Activated CD8-positive, alpha-beta memory T cell treated with anti-CD3 and anti-CD28 coated beads for 36 hours (primary cell): ENCODE results near the gene CTNNA3. TPM values are rescaled to one million over a fixed set of nuclear protein-coding genes. Genes with fewer than 3 reads are reported as not detected.

Source experiments
- CTCF ChIA-PET: fragments of 350-600 bp; sonication (Branson Sonifier 250); formaldehyde crosslinking; loops from one replicate; lab custom pipeline; 2021; ENCODE audit warnings: antibody characterized with exemption; lab: Charles Lee
- POLR2A ChIA-PET: fragments of 350-600 bp; sonication (Branson Sonifier 250); formaldehyde crosslinking; loops from one replicate; lab custom pipeline; 2021; ENCODE audit warnings: antibody characterized with exemption; lab: Charles Lee
- total RNA-seq, 2 experiments: library from RNA; stranded (reverse); gene quantifications; one replicate each; pipeline ENCODE4 v1.2.3, GENCODE V29; 2021

CTNNA3 gene
- total RNA-seq, 2 experiments from 2014 or later = not detected

DNA sequence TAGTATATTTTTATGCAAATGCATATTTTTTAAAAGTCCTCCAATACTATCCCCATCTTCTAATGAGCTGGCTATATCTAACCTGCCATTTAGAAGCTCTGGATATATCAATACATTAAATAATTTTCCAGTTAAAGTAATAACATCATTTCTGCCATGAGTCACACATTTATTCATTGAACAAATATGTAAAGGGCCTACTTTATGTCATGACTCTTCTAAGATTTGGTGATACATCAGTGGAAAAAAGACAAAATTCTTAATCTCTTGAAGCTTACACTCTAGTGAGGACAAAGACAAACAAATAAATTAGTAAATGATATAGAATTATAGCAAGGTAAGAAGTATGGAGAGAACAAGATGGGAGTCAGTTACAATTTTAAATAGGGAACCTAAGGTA is 1487.0 kb downstream of the CTNNA3 start:
- POLR2A ChIA-PET = no interaction called here
- CTCF ChIA-PET = no interaction called here

DNA sequence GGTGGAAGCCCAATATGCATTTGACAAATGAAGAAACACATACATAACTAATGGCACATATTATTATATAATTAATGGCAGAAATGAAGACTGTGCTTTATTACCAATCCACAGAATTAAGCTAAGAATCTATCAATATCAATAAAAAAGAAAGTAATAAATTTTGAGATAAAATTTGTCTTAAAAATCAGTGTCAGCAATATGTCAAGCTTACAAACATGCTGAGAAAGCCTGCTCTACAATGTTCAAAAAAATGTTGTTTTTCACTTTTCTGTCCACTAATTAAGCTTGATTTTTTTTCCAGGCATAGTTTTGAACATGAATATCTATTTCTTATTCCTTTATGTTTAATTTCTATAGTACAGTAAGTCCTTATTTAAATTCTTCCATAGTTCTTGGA is 1491.2 kb downstream of the CTNNA3 start:
- CTCF ChIA-PET = no interaction called here
- POLR2A ChIA-PET = no interaction called here

DNA sequence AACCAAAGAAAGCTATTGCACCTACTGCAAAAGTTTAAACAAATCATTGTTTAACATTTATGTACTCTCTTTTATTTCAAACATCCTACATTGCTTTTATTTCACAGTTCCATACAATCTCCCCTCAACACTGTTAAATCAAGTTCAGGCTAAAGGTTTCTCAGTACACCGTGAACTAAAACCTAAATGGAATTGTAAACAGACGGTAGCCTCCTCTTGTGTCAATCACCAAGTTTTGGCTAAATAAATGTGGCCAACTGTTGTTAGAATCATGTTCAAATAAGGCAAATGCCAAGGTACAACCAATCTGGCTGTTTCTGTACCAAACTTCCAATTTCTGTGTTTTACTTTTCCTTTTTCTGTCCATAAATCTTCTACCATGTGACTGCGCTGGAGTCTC is 1493.9 kb downstream of the CTNNA3 start:
- ChIA-PET POLR2A (no interaction called here), CTCF (no interaction called here)

DNA sequence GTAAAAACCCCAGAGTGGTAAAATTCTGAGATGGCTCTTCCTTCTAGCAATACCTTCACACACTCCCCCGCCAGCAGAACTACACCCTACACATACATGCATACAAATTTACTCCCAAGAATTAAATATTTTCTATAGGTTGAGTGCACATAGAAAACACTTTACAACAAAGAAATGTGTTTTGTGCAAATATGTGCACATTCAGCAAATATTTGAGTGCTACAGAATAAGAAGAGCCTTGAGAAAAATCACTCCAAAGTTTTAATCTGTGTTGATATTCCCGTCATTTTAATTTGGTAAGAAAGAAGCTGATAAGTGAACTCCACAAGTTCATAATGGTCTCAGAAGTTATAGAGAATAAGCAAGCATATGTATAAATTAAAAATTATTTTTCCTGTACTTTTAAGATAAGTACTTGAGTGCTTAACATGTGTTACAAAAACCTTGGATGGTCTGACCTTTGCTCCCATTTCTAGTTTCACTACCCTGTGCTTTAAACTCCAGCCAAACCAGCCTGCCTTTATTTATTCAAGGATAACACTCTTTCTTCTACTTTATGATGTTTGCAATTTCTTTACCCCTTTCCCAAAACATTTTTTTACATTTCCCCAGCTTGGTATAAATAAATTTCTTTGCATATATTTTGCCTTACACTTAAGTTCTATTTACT is 1503.7 kb downstream of the CTNNA3 start:
- CTCF ChIA-PET = no interaction called here

DNA sequence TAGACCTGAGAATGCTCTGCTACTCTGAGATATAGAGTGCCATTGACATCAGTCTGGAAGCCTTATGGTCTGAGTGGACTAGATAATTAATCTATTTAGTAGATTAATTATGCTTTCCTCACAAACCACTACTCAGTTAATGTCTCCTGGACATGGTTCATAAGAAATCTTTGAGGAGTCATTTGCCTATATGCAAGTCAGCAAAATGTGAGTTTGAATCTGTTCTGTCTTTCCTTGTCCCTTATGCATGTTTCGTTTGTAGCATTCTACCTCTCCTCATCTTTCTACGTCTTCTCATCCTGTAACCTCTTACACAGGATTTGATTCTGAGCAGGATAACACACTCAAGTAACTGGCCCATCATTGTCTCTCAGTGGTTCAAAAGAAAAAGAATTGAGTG is 1505.6 kb downstream of the CTNNA3 start:
- ChIA-PET CTCF (no interaction called here), POLR2A (no interaction called here)

More for the DNA sequence above, 1503.7 kb downstream of the CTNNA3 start:
- POLR2A ChIA-PET = no interaction called here

GRCh38 chr10:66189271-66189670 is 1506.7 kb downstream of the CTNNA3 start:
- POLR2A ChIA-PET = no interaction called here
- CTCF ChIA-PET = no interaction called here

DNA sequence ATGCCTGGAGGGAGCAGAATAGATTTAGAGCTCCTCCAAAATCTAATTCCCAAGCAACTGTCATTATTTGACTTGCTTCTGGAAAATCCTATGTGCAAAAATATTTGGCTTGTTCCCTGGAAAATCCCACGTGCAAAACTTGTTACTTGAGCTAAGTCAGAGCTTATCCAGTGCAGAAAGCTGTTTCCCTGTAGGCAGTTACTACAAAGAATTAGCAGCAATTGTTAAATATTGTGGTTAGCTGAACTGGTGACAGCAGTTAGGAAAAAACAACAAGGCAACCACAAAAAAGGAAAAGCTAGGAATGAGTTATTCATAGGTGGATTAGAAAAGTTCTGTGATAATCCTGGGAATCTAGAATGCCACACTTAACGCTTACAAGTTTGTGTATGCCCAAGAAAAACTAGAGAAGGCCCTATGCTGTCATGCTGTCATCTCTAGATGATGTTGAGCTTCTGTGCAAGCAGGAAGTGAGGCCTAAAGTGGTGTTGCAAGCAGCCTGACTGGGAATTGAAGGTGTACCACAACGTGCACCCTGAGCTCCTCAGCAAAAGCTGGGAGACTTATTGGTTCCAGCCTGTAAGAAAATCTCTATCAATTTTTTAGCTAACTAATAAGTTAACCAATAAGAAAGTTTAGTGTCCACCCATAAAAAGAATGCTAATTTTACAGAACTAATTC is 1508.8 kb downstream of the CTNNA3 start:
- ChIA-PET CTCF (no interaction called here), POLR2A (no interaction called here)

GRCh38 chr10:66183028-66183427 is 1513.0 kb downstream of the CTNNA3 start:
- POLR2A ChIA-PET = no interaction called here
- CTCF ChIA-PET = no interaction called here

GRCh38 chr10:66180581-66181318 is 1515.2 kb downstream of the CTNNA3 start:
- POLR2A ChIA-PET = no interaction called here
- CTCF ChIA-PET = interaction anchor here (0.8 kb wide), 1 partner anchor 11 kb away, joined by 4 read pairs; no protein-coding TSS in a partner anchor

DNA sequence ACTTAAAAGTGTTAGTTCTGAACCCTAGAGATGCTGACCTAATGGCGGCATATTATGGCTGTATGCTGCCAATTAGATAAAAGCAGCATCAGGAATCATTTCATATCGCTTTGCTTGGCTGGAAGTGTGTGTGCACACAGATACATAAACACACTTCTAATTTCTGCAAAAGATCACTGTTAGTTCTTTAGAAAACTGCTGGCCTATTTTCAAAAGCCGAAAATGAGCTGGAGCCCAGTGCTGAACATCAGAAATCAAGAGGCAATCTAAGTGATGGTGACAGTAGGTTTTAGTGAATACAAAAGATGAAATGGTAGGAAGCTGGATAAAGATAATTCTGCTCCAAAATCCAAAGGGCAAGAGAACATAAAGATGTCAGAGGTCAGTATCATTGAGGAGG is 1516.0 kb downstream of the CTNNA3 start:
- CTCF ChIA-PET = interaction anchor here (0.8 kb wide), 1 partner anchor 10 kb away, joined by 4 read pairs; no protein-coding TSS in a partner anchor

DNA sequence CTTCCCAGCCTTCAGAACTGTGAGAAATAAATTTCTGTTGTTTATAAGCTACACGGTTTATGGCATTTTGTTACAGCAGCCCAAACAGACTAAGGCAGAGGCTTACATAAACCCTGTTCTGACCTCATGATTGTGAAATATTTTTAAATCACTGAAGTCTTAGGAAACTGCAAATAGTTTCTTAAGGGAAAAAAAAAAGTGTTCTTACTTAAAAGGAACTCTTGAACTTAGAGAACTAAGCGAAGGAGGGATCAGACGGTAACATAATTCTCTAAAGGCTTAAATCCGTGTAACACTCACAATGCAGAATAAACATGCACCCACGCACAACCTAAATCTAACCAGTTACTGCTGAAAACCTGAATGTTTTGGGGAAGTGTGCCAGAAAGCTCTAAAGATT is 1519.2 kb downstream of the CTNNA3 start:
- POLR2A ChIA-PET = no interaction called here
- CTCF ChIA-PET = no interaction called here

More for the DNA sequence above, 1516.0 kb downstream of the CTNNA3 start:
- POLR2A ChIA-PET = no interaction called here

- ChIA-PET POLR2A (no interaction called here), CTCF (no interaction called here)
Observed at GRCh38 chr10:66167816-66168215, 1528.2 kb downstream of the CTNNA3 start.

DNA sequence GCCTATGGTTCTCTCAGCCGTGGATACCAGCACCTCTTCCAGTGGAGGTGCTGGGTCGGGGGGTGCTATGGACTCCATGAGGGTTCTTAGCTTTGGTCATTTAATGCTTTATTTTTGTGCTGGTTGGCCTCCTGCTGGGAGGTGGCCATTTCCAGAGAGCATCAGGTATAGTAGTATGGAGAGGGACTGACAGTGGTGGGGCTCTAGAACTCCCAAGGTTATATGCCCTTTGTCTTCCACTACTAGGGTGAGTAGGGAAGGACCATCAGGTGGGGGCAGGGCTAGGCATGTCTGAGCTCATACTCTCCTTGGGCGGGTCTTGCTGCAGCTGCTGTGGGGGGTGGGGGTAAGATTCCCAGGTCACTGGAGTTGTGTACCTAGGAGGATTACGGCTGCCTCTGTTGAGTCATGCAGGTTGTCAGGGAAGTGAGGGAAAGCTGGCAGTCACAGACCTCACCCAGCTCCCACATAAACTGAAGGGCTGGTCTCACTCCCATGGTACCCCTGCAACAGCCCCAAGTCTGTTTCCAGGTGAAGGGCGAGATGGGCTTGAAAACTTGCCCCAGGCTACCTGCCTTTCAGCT is 1533.3 kb downstream of the CTNNA3 start:
- POLR2A ChIA-PET = no interaction called here
- CTCF ChIA-PET = no interaction called here

DNA sequence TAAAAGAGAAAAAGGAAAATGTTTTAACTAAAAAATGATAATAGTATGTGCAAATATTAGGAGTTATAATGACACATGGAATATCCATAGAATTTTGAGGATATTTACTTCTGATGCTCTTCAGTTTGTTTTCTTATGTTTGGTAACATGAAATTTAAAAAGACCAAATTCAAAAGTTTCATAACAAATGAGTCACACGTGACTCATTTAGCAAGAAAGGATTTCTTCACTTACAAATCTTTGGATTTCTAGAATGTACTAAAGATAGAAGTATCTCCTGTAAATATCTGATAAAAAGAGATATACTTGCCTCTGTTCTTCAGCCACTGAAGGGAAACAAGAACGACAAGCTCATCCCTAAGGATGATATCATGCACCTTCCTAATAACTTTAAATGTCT is 1544.6 kb downstream of the CTNNA3 start:
- CTCF ChIA-PET = no interaction called here
- POLR2A ChIA-PET = no interaction called here

GRCh38 chr10:66148312-66148711 is 1547.7 kb downstream of the CTNNA3 start:
- POLR2A ChIA-PET = no interaction called here

GRCh38 chr10:66144016-66144415 is 1552.0 kb downstream of the CTNNA3 start:
- CTCF ChIA-PET = no interaction called here
- POLR2A ChIA-PET = no interaction called here

More at GRCh38 chr10:66148312-66148711, 1547.7 kb downstream of the CTNNA3 start:
- CTCF ChIA-PET = no interaction called here

DNA sequence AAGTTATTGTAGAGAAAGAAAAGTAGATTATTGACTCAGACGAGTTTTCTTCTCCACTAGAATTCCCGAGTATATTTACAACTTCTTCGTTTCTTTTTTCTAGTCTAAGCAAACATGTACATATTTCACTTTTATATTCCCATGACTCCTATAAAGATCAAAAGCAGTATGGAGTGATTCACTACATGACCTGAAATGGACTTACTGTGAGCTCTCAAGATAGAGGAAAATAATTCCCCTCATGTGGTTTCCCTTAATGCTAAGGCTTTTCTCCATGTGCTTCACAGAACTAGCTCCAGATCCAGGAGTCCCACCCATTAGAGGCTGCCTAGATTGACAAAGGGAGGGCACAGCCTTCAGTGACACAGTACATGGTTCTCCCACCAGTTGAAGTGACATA is 1593.2 kb downstream of the CTNNA3 start:
- CTCF ChIA-PET = no interaction called here
- POLR2A ChIA-PET = no interaction called here

- CTCF ChIA-PET = no interaction called here
- POLR2A ChIA-PET = no interaction called here
Observed at GRCh38 chr10:66098595-66099480, 1597.2 kb downstream of the CTNNA3 start.

- ChIA-PET CTCF (no interaction called here), POLR2A (no interaction called here)
Observed at GRCh38 chr10:66095610-66096009, 1600.4 kb downstream of the CTNNA3 start.
